HG03103 (cell line): ENCODE results near the gene CCNK.

ENCODE experiments used
- ATAC-seq: cut with Tn5 transposase; IDR thresholded peaks from one replicate; pipeline ENCODE4 v1.9.1; 2021; ENCODE audit warnings: low read depth; ENCODE audit not compliant: unreplicated experiment

The CCNK gene

GRCh38 chr14:99518441-99519346 is 37.5 kb downstream of the CCNK start:
- peak; percentile 59 for ATAC-seq

- ATAC-seq, result no peak
Measured at GRCh38 chr14:99519347-99519881, 38.2 kb downstream of the CCNK start.

GRCh38 chr14:99519931-99520421 is 38.8 kb downstream of the CCNK start:
- ATAC-seq, result no peak

- no peak for ATAC-seq
Measured at GRCh38 chr14:99520571-99521081, 39.4 kb downstream of the CCNK start.

DNA sequence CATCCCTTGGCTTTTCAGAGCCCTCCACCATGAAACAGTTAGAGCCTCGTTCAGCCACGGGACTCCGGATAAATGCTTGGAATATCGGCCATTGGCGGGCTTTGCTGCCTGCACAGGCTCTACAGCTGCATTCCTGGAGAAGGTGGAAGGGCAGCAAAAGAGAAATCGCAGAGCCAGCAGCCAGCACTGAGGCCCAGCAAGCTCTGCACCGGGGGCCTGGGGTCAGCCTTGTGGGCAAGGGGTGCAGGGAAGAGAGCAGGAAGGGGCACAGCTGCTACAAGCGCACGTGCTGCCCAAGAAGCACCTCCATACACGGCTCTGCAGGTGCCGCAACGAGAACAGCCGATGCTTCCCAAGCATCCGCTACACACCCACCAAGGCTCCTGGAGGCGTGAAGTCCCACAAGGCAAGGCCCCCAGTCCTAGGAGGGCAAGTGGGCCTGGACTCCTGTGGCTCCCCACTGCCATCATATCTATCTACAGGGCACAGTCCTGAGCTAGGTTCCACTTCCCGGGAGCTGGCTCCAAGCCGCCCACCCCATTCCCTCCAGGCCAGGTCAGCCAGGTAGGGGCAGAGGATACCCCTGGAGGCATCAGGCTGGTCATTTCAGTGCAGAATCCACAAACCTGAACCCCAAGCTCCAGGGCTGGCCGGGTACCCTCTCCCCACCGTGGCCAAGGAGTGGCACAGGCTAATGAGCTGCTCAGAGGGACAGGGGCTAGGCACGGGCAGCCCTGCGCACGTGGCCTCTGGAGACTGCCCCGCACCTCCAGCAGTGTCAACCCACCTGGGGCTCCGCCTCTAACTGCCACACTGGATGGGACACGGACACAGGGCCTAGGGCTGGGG is 40.2 kb downstream of the CCNK start:
- no peak for ATAC-seq

DNA sequence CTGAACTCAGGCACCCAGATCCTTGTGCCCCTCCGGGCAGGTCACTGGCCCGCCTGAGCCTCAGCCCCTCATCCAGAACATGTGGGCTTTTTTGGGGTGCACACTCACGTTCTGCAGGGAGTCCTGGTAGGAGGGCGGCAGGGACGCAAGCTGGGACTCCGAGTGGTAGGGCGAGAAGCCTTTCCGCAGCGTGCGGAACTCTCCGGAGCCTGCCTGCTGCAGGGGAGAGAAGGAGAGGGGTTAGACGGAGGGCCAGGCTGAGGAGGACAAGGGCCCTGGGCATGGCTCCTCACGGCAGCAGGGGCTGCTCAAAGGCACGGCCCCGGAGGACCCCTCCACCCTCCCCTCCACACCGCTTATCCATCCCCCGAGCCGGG is 40.8 kb downstream of the CCNK start:
- no peak for ATAC-seq

GRCh38 chr14:99522457-99522891 is 41.3 kb downstream of the CCNK start:
- no peak for ATAC-seq

- ATAC-seq, result no peak
Measured at GRCh38 chr14:99522934-99523703, 41.9 kb downstream of the CCNK start.

DNA sequence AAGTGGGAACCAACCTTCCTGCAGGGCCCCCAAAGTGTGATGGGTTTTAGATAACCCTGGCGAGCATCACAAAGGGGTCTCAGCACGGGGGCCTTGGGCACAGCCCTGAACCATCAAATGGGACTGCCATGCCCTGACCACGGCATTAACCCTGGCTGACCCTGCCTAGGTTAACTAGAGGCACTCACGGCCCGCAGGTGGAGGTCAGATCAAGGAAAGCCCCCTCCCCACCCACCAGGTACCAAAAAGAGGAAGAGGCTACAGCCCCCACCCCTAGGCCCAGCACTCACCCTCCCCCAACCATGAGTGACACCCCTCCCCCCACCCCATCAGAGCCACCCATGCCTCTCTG is 42.5 kb downstream of the CCNK start:
- ATAC-seq, result no peak

GRCh38 chr14:99524091-99524661 is 43.0 kb downstream of the CCNK start:
- no peak for ATAC-seq

DNA sequence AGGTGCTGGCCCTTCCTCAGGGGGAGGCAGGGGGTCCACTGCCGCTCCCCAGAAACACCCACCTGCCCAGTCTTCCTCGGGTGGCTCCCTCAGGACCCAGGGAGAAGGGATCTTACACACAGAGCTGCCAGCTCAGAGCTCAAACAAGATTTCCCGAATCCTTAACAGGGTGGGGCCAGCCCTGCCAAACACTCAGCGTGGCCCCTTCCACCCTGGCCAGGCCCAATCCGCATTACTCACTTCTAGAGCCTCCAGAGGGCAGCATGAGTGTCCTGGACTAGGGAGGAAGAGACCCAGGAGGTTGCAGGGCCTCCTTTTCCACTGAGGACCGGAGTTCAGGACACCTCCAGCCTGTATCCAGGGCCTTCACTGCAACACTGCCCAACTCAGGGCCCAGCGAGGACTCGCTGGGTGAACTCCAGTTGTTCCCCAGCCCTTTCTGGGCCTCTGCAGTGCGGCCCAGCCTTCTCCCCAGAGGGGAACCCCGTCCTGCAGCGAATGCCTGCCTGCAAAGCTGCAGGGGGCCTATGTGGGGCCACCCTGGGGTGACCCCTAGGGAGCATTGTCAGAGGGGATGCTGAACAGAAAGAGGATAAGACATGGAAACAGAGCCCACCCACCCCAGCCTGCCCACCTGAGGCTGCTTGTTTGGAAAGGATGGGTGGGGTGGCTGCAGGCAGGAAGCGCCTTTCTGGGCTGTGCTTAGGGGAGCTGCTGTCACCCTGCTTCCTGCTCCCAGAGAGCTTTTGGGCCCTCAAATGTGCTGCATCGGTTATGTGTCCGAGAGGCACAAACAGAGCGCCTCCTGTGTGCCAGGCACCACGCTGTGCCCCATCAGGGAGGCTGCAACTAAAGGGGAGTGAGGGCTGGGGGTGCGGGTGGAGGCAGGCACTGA is 43.8 kb downstream of the CCNK start:
- no peak for ATAC-seq

DNA sequence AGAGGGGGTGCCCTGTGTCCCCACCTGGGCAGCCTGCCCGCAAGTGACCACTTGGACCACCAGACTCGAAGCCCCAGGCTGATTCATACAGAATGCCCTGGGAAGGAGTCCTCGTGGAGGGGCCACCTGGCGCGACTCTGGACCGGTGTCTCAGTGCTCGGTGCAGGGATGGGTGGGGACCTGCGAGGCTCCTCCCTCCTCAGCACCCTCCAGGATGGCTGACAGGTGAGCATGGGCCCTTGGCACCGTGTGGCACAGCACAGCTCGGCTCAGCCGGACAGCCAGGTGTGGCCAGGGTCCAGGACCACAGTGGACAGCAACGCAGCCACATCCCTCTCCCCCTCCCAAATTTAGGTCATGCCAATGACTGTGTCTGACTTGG is 44.5 kb downstream of the CCNK start:
- no peak for ATAC-seq

DNA sequence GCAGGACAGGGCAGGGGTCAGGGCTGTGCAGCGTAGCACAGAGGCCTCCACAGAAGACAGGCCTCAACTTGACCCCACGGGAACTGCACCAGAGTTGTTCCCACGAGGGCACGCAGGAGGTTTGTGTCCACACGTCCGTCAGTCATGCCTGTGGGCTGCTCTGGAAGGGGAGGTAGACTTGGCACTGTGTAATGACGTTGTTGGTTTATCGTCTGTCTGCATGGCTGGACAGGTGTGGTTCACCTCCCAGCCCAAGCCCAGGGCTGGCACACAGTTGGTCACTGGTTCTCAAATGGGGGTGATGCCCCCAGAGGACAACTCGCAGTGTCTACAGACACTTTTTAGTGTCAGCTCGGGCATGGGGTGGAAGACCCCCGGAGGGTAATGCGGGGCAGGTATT is 45.8 kb downstream of the CCNK start:
- ATAC-seq, result no peak

- ATAC-seq, result no peak
Measured at GRCh38 chr14:99527427-99528076, 46.3 kb downstream of the CCNK start.

DNA sequence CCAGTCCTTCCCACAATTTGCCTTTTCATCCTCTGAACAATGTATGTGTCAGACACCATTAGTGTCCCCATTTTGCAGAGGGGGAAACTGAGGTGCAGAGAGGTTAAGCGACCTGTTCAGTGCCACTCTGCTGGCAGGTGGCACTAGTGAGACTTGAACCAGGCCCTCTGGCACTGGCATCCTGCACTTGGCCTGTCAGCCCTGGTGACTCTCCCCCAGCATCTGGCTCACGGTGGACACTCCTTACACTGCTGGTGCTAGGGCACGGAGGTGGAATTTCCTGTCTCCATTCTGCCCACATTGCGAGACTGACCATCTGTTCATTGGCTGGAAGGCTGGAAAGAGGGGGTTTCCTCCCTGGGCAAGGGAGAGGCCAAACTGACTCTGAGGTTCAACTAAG is 48.7 kb downstream of the CCNK start:
- ATAC-seq, result no peak

- ATAC-seq, result no peak
Measured at GRCh38 chr14:99530407-99531155, 49.4 kb downstream of the CCNK start.

DNA sequence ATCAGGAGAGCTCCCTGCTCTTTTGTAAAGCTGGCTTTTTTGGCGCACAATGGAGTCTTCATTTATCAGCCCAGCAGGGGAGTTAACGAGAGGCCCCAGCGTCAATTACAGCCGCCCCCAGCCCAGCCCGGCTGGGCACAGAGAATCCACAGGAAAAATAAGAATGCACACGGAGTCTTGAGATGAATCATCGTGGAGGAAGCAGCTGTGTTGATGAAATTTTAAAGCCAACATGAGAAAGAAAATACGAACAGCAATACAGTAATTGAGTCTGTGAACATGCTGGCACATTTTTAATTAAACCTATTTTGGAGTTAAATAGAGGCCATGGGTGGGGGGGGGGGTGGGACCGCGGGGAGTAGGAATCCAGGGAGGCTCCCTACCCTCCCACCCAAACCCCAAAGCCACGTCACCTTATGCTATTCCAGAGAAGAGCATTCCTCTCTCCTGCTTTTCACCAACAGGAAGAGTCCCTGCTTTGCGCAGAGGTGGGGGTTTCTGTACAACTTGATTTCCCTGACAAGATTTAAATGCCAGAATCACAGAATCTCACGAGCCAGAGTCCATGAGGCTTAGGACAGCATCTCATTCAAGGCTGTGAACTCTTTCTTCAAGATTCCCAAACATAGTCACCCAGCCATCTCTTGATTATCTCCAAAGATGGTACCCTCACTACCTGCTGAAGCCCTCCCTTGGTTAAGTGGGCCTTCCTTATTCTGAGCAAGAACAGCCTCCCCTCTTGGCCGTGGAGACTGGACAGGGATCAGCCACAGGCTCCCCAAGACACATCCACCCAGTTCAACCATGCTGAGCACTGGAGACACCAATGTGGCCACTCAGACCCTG is 50.3 kb downstream of the CCNK start:
- no peak for ATAC-seq
